Transverse colon (tissue), 4 donors: ENCODE measurements around the gene PID1. TPM values are rescaled to one million over a fixed set of nuclear protein-coding genes. Genes with fewer than 3 reads are reported as not detected.
A peak's percentile ranks its signal among the peaks of the same experiment; 100 is the strongest.
"Not testable (repeated sequence)": the region's sequence is repeated elsewhere in the genome, so short reads cannot be mapped to it uniquely, and the experiment has no call there.

Experiments
- DNase-seq: peaks from one replicate; pipeline ENCODE4 v3.0.0-alpha.2; 2019
- H3K27ac ChIP-seq, 4 donors: fragments of 200-600 bp; sonication (generic); 2 replicates each; pipeline ENCODE4 v1.5.1; 2016 to 2018; ENCODE audit warnings: inconsistent platforms in 4 of 4
- H3K27me3 ChIP-seq: fragments of 200-600 bp; sonication (generic); 2 replicates; pipeline ENCODE4 v1.5.1; 2017; ENCODE audit warnings: inconsistent platforms
- H3K36me3 ChIP-seq, 4 donors: fragments of 200-600 bp; sonication (generic); 2 replicates each; pipeline ENCODE4 v1.5.1; 2017 to 2019; ENCODE audit warnings: inconsistent platforms in 4 of 4
- H3K4me1 ChIP-seq, 4 donors: fragments of 200-600 bp; sonication (generic); 2 replicates each; pipeline ENCODE4 v1.5.1; 2017 to 2020; ENCODE audit warnings: inconsistent platforms in 4 of 4
- H3K4me3 ChIP-seq, 4 donors: fragments of 200-600 bp; sonication (generic); 1 replicate in 1 of 4; 2 replicates in 3 of 4; pipeline versions ENCODE4 v1.5.1 to v1.6.1; 2017 to 2019; ENCODE audit warnings: inconsistent platforms in 4 of 4
- H3K9me3 ChIP-seq, 2 donors: fragments of 200-600 bp; sonication (generic); 2 replicates each; pipeline ENCODE4 v1.5.1; 2017 to 2019; ENCODE audit warnings: inconsistent platforms in 2 of 2
- CTCF ChIP-seq, 5 experiments: fragments of 200-600 bp in 3 of 5; fragments of 450-650 bp in 2 of 5; sonication (generic) in 3 of 5; IDR thresholded peaks; 1 replicate in 2 of 5; 2 replicates in 3 of 5; pipeline ENCODE4 v1.5.1; 2016 to 2017; ENCODE audit warnings: antibody characterized with exemption in 5 of 5, inconsistent platforms in 3 of 5, mild to moderate bottlenecking in 2 of 5, moderate library complexity in 1 of 5
- EP300 ChIP-seq: sonication (generic); formaldehyde crosslinking; IDR thresholded peaks from one replicate; pipeline ENCODE4 v1.6.1; 2017; ENCODE audit warnings: antibody characterized with exemption, low read depth
- POLR2A ChIP-seq: fragments of 450-650 bp; IDR thresholded peaks from one replicate; pipeline ENCODE4 v1.6.1; 2016; ENCODE audit warnings: antibody characterized with exemption, mild to moderate bottlenecking, moderate library complexity
- POLR2AphosphoS5 ChIP-seq, 3 donors: sonication (generic); formaldehyde crosslinking; IDR thresholded peaks; one replicate each; pipeline ENCODE4 v1.6.1; 2016; ENCODE audit warnings: antibody characterized with exemption in 3 of 3
- WGBS, 2 donors: methylation state at CpG; one replicate each; pipeline ENCODE4 v1.1.5; 2018; ENCODE audit warnings: low coverage in 1 of 2; 5-methylcytosine and 5-hydroxymethylcytosine counted together
- in situ Hi-C, 4 donors: fragments of 200-750 bp; cut with MboI; loops; one replicate each; pipeline versions ENCODE4 v1.15.0 to v1.15.1; 2017; ENCODE audit warnings: low sequenced_read_pairs in 3 of 4, low pct_ligation_motif_present in 1 of 4, low pct_unique_long_range_greater_than_20kb in 1 of 4
- intact Hi-C: fragments of 100-400 bp; cut with DNase I; formaldehyde crosslinking; loops from one replicate; pipeline ENCODE4 v1.15.1; 2023; ENCODE audit warnings: low total_unique reads
- total RNA-seq, 4 donors: library from RNA; depleted of rRNA; stranded (reverse); fragments of >200 nt; gene quantifications; one replicate each; pipeline ENCODE4 v1.1.0, GENCODE V29; 2016

The PID1 gene
- total RNA-seq, 4 donors from 2014 or later, result 21.6 to 54.6 (median 27.9) TPM

- 22 to 33% methylated on average over 4 to 5 of the region's 5 CpGs for WGBS, 2 donors
- peak; percentile 60 for DNase-seq
- intact Hi-C loops, result loop anchor here (2.0 kb wide), 1 partner anchor 67 kb away; no protein-coding TSS in a partner anchor
These were observed 187.3 kb downstream of the PID1 start for GRCh38 chr2:229083606-229084340.

GRCh38 chr2:229081411-229081810 lies 189.7 kb downstream of the PID1 start:
- DNase-seq, result no peak
- in situ Hi-C loops, result no loop called here
- Histone ChIP-seq H3K4me1 (peaks cover 0 to 36% (median 16%) of the 10 kb centered on the region in 4 donors), H3K27ac (no peak overlapping the region), H3K4me3 (no peak overlapping the region), H3K27me3 (no peaks in the 10 kb centered on the region), H3K9me3 (peaks cover 0 to 2% of the 10 kb centered on the region in 2 donors), H3K36me3 (no peaks in the 10 kb centered on the region)
- intact Hi-C loops, result no loop called here
- 0 to 32% methylated on average over 1 of the region's 1 CpG for WGBS, 2 donors
- no peak for TF ChIP-seq POLR2A
- TF ChIP-seq POLR2AphosphoS5 (IDR thresholded peaks at IDR 0.05), result no peak
- no peak for TF ChIP-seq CTCF (IDR thresholded peaks at IDR 0.05)
- TF ChIP-seq EP300, result no peak

More at GRCh38 chr2:229083606-229084340, 187.3 kb downstream of the PID1 start:
- Histone ChIP-seq H3K4me1 (peaks cover 7 to 42% (median 24%) of the 10 kb centered on the region in 4 donors), H3K9me3 (no peaks in the 10 kb centered on the region), H3K27me3 (no peaks in the 10 kb centered on the region), H3K4me3 (no peak overlapping the region), H3K27ac (peak overlapping the region; percentile 45 to 72 (median 53)), H3K36me3 (no peaks in the 10 kb centered on the region)
- in situ Hi-C loops, result no loop called here
- TF ChIP-seq POLR2AphosphoS5 (IDR thresholded peaks at IDR 0.05), result peak in 1 of 3 donors; percentile 12
- no peak for TF ChIP-seq CTCF (IDR thresholded peaks at IDR 0.05)

GRCh38 chr2:229080172-229080571 lies 190.9 kb downstream of the PID1 start:
- Histone ChIP-seq H3K9me3 (peaks cover 0 to 3% of the 10 kb centered on the region in 2 donors), H3K4me1 (peaks cover 0 to 36% (median 16%) of the 10 kb centered on the region in 4 donors), H3K36me3 (no peaks in the 10 kb centered on the region), H3K27me3 (no peaks in the 10 kb centered on the region), H3K4me3 (no peak overlapping the region), H3K27ac (no peak overlapping the region)
- TF ChIP-seq EP300 (no peak), POLR2A (no peak), CTCF (IDR thresholded peaks at IDR 0.05) (no peak), POLR2AphosphoS5 (IDR thresholded peaks at IDR 0.05) (no peak)
- no peak for DNase-seq
- intact Hi-C loops, result no loop called here
- WGBS, 2 donors, result 61 to 82% methylated on average over 1 of the region's 1 CpG
- in situ Hi-C loops, result no loop called here

- H3K4me3 ChIP-seq, DNase-seq, H3K27me3 ChIP-seq, in situ Hi-C loops, H3K27ac ChIP-seq, H3K9me3 ChIP-seq, H3K36me3 ChIP-seq, intact Hi-C loops: not testable (repeated sequence)
- 87 to 89% methylated on average over 2 of the region's 2 CpGs for WGBS, 2 donors
- H3K4me1 ChIP-seq, result peaks cover 0 to 12% (median 5%) of the 10 kb centered on the region in 4 donors
These were observed 194.2 kb downstream of the PID1 start for GRCh38 chr2:229076886-229077285.

GRCh38 chr2:229073935-229074334 lies 197.2 kb downstream of the PID1 start:
- TF ChIP-seq CTCF (IDR thresholded peaks at IDR 0.05), result no peak
- TF ChIP-seq POLR2AphosphoS5 (IDR thresholded peaks at IDR 0.05), result no peak
- 80 to 81% methylated on average over 2 of the region's 2 CpGs for WGBS, 2 donors
- no peak overlapping the region for H3K27ac ChIP-seq
- peaks cover 0 to 3% of the 10 kb centered on the region in 2 donors for H3K9me3 ChIP-seq
- intact Hi-C loops, result no loop called here
- no peak for DNase-seq
- H3K4me3 ChIP-seq, result no peak overlapping the region
- in situ Hi-C loops, result no loop called here
- H3K36me3 ChIP-seq, result no peaks in the 10 kb centered on the region
- H3K27me3 ChIP-seq, result no peaks in the 10 kb centered on the region
- no peaks in the 10 kb centered on the region for H3K4me1 ChIP-seq
